HG02852 (cell line): ENCODE measurements around the gene PRR23E.

Experiments used
- ATAC-seq: cut with Tn5 transposase; IDR thresholded peaks from one replicate; pipeline ENCODE4 v1.9.1; 2021; ENCODE audit warnings: mild to moderate bottlenecking, moderate library complexity; ENCODE audit not compliant: unreplicated experiment

Gene PRR23E

DNA sequence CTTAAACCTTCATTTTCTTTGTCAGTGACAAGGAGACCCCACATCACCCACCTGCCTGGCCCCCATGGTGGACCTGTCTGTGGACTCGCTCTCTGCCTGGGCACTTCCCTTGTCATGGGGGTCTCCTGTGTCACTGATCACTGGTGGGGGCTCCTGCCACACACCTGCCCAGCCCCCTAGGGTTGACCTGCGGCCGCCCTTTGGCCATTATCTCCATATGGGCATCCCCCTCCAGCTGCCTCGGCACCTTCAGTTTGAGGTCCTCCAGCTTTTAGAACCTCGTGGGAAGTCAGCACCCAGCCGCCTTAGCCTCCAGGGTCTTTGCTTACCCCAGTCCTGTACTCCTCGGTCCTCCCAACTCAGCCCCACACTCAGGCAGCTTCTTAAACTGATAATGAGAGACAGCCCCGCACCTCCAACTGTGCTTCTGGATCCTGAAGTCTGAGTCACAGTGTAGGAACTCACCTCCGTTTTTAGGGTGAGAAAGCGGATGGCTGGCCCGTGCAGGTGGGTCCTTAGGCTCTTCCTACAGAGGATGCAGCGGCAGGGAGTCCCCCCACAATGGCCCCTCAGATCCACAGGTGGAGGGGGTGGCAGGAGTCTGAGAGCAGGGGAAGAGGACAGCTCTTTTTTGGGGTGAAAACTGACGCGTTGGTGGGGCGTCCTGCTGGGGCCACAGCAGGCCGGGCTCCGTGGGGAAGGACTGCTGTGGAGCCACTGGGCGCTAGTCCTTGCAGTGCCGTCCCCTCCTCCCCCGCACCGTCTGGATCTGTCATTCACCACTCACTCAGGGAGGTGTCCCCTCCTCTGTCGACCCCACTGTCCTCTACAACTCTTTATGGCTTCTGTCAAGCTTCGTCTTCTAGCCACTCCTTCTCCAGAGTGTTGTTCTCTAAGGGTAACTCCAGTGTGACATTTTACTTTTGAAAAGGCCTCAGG, 8.7 kb upstream of the PRR23E start:
- no peak for ATAC-seq

DNA sequence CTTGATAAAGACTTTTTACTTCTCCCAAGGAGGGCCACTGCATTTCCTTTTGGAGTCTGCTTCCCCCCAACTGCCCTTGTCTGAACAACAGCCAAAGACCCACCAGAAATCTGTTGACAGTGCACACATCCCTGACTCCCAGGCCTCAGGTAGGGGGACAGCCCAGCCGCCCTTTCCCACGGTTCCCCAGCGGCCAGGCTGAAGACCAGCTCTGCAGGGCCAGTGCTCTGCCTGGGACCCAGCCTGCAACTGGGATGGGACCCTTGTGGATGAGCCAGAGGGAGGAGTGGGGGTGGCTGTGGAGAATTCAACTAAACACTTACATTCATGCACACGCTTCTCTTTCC, 8.1 kb upstream of the PRR23E start:
- no peak for ATAC-seq

DNA sequence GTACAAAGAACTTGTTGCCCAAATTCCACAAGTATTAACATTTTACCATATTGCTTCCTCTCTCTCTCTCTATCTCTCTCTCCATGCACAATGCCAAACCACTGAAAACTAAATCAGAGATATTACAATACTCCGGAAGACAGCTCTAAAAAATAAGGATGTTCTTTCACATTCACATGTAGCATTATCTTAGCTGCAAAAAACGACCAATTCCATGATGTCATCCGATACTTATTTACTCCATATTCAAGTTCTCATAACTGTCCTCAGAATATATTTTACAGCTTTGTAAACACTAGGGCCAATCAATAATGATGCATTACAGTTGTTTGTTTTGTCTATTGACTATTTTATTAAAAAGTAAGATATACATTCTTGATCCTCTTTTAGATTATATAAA, 7.7 kb upstream of the PRR23E start:
- ATAC-seq = no peak

DNA sequence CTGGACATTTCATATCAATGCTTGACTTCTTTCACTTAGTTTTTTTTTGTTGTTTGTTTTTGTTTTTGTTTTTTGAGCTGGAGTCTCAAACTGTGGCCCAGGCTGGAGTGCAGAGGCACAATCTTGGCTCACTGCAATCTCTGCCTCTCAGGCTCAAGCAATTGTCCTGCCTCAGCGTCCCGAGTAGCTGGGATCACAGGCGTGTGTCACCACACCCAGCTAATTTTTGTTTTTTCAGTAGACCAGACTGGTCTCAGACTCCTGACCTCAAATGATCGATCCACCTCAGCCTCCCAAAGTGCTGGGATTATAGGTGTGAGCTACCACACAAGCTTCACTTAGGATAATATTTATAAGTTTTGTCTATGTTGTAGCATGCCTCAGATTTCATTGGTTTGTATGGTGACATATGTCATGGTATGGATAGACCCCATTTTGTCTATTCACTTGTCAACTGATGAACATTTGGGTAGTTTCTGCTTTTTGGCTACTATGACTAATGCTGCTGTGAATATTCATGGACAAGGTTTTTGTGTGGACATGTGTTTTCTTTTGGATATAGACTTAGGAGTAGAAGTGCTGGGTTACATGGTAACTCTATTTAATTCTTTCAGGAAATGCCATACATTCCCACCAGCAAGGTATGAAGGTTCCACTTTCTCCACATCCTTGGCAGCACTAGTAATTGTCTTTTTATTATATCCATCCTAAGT, 6.8 kb upstream of the PRR23E start:
- no peak for ATAC-seq

GRCh38 chr3:127187316-127187715, 5.6 kb upstream of the PRR23E start:
- no peak for ATAC-seq

DNA sequence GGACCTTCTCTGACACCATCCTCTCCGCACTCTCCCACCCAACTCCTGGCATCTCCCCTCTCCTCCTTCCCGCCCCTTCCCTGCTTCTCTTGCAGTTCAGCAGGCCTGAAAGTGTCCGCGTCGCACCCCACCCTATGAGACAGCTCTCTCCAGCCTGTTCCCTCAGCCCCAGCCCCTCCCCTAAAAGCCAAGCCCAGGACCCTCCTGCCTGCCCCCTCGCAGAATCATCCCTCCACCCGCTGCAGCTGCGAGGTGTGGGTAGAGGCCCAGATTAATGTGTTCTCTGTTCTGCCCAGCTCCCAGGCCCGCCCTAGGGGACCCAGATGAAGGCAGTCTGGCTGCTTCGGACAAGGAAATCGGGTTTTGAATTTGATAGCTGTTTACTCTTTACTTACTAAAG, 410 bp downstream of the PRR23E start:
- ATAC-seq = no peak

- no peak for ATAC-seq
Measured at GRCh38 chr3:127193775-127194174, 844 bp downstream of the PRR23E start.

DNA sequence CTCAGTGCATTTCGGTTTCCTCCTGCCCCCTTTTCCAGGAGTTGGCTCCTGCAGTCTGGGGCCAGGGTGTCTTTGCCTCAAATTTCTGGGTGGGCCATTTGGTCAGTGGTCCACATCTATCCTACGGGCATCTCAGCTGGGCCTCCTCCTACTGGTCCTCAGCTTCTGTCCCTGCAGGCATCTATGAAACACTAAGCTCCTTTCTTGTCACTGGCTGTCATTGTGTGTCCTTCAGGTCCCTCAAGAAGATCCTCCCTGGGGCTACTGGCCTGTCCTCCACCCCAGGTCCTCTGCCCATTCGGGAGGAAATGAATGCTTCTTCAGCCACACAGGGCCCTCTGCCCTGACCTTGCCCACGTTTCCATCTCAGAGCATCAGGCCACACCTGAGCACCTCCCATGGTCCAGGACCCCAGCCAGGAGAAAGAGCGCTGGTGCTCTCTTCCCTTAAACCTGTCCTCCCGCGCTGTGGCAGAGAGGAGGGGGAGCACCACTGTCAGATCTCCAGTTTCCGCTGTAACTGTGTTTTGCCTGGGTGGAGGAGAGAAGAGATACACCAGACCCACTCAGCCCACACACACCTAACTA, 1.8 kb downstream of the PRR23E start:
- no peak for ATAC-seq

DNA sequence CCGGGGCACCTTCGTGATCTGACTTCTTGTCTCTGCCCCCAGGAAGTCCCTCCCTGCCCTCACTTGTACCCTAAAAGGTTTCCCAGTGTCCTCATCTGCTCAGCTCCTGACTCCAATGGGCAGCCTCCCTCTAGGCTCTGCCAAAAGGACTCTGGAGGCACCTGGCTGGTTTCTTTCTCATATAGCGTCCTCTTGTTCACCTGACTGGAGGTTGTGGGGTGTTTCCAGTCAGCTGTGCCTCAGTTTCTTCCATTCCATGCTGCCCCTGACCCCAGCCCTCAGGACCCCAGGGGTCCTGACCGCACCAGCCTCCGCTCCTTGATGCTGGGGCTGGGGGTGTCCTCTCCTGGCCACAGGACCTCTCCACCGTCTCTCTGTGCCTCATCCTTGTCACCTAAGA, 2.5 kb downstream of the PRR23E start:
- ATAC-seq = no peak

DNA sequence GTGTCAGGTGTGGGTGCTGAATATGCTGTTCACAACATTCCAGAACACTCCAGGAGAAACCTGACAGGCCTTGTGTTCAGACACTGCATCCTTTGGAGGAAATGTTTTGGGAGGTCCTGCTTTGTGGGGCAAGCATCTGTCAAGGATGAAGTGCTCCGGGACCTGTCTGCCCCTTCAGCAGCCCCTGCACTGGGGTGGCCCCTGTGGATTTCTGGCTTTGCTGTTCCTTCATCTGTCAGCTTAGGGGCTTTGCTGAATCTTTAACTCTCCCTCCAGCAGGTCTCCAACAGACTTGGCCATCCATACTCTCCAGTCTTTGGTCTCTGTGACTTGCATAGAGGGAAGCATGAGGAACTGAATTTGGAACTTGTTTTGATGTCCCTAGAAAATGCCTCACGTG, 3.1 kb downstream of the PRR23E start:
- no peak for ATAC-seq

- no peak for ATAC-seq
Measured at GRCh38 chr3:127196466-127197299, 3.8 kb downstream of the PRR23E start.

GRCh38 chr3:127197300-127198189, 4.6 kb downstream of the PRR23E start:
- no peak for ATAC-seq

- ATAC-seq = no peak
Measured at GRCh38 chr3:127200086-127200691, 7.3 kb downstream of the PRR23E start.

DNA sequence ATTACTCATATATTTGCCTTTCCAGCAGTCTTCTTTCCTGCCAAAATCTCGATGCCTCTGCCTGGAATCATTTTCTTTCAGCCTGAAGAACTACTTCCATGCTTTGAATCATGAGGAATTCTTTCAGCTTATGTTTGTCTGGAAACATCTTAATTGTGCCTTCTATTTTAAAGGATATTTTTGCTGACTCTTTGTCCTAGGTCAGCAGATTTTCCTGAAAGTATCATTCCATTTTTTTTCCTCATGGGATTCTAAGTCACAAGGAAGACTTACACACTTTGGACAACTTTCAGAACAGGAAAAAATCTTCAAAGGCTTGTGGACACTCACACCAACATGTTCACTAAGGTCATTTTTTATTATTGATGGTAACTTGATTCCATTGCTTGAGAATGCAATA, 10.1 kb downstream of the PRR23E start:
- no peak for ATAC-seq

GRCh38 chr3:127204841-127205582, 12.1 kb downstream of the PRR23E start:
- ATAC-seq = no peak

GRCh38 chr3:127206154-127206553, 13.2 kb downstream of the PRR23E start:
- ATAC-seq = no peak

DNA sequence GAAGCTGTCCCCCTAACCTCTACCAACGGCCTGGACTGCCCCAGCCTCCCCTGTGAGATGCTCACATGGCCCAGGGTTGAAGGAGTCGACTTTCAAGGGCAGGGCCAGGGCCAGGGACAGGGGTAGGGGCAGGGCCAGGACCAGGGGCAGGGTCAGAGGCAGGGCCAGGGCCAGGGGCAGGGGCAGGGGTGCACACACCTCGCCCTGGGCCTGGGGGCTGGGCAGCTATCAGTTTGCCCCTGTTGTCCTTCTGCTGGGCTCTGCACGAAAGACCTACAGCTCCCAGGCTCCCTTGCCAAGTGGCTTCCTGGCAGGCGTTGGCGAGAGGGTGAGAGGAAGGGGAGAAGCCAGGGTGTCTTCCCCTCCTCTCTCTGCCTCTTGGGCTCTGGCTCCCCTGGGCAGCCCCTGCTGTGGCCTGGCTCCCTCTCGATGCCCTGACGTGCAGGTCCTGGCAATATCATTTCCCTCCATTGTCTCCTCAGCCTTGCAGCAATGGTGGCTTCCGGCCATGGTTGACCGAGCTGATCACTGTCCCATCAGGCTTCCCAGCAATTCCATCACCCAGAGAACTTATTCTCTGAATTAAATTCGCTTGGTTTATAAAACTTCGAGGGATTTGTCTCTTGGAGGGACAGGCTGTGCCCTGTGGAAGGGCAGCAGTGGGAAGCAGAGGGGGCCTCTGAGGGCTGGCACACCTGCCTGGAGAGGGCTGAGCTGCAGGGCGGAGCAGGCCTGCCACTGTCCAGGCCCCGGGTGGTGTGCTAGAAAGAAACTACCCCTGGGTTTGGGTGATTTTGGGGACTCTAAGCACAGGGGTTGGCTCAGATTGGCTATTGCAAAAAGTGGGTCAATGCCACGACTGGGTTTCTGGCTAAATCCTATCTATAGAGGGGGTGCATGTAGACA, 13.9 kb downstream of the PRR23E start:
- no peak for ATAC-seq
